GM23338 (cell line): Measurements from ENCODE around the gene TNS3. TPM values are rescaled to one million over a fixed set of nuclear protein-coding genes. Genes with fewer than 3 reads are reported as not detected.

Experiments used
- ATAC-seq: fragments of 200-7000 bp; cut with Tn5 transposase; 3 replicates; pipeline ENCODE4 v1.9.1; 2020
- DNase-seq: peaks from one replicate; pipeline ENCODE4 v3.0.0-alpha.2; 2015; ENCODE audit warnings: low spot score
- H2AFZ ChIP-seq: fragments of 200-600 bp; sonication (generic); 2 replicates; pipeline ENCODE4 v1.8.0; 2016; ENCODE audit warnings: antibody characterized with exemption, mild to moderate bottlenecking, moderate library complexity
- H3F3A ChIP-seq: fragments of 200-600 bp; sonication (generic); replicated peaks from 2 replicates; pipeline ENCODE4 v1.8.0; 2017; ENCODE audit warnings: antibody characterized with exemption, mixed run types, low read depth
- H3K27ac ChIP-seq: fragments of 200-600 bp; sonication (generic); 2 replicates; pipeline ENCODE4 v1.6.1; 2016; ENCODE audit warnings: low read depth
- H3K27me3 ChIP-seq: fragments of 200-600 bp; sonication (generic); 2 replicates; pipeline ENCODE4 v1.8.0; 2016; ENCODE audit warnings: mild to moderate bottlenecking, mixed run types, moderate library complexity; ENCODE audit not compliant: insufficient read depth
- H3K36me3 ChIP-seq: fragments of 200-600 bp; sonication (generic); 2 replicates; pipeline ENCODE4 v1.8.0; 2016; ENCODE audit warnings: mild to moderate bottlenecking; ENCODE audit not compliant: insufficient read depth
- H3K4me1 ChIP-seq: fragments of 200-600 bp; sonication (generic); 2 replicates; pipeline ENCODE4 v1.8.0; 2016; ENCODE audit warnings: mild to moderate bottlenecking, moderate library complexity; ENCODE audit not compliant: insufficient read depth
- H3K4me2 ChIP-seq: fragments of 200-600 bp; sonication (generic); 2 replicates; pipeline ENCODE4 v1.7.1; 2017; ENCODE audit warnings: mixed run types
- H3K4me3 ChIP-seq: fragments of 200-600 bp; sonication (generic); 2 replicates; pipeline ENCODE4 v1.6.1; 2016; ENCODE audit warnings: mixed run types
- H3K79me2 ChIP-seq: fragments of 200-600 bp; sonication (generic); replicated peaks from 2 replicates; pipeline ENCODE4 v1.8.0; 2017; ENCODE audit warnings: mild to moderate bottlenecking; ENCODE audit not compliant: insufficient read depth
- H3K9me2 ChIP-seq: fragments of 200-600 bp; sonication (generic); 2 replicates; pipeline ENCODE4 v1.8.0; 2017; ENCODE audit not compliant: insufficient read depth
- H4K20me1 ChIP-seq: fragments of 200-600 bp; sonication (generic); replicated peaks from 2 replicates; pipeline ENCODE4 v1.8.0; 2017; ENCODE audit warnings: mild to moderate bottlenecking; ENCODE audit not compliant: insufficient read depth
- H3K27ac Mint-ChIP-seq: 2 replicates; pipeline ENCODE4 v1.8.0; 2020; ENCODE audit warnings: inconsistent platforms, mild to moderate bottlenecking, moderate library complexity, mixed read lengths
- H3K27me3 Mint-ChIP-seq: 3 replicates; pipeline ENCODE4 v1.8.0; 2022; ENCODE audit warnings: low read depth, mild to moderate bottlenecking, moderate library complexity, mixed read lengths, inconsistent platforms; ENCODE audit not compliant: insufficient read depth, poor library complexity
- H3K36me3 Mint-ChIP-seq: 3 replicates; pipeline ENCODE4 v1.8.0; 2021; ENCODE audit warnings: low read depth, mild to moderate bottlenecking, inconsistent platforms, moderate library complexity, mixed read lengths
- H3K4me1 Mint-ChIP-seq: 3 replicates; pipeline ENCODE4 v1.8.0; 2020; ENCODE audit warnings: mild to moderate bottlenecking, inconsistent platforms, mixed read lengths
- H3K4me3 Mint-ChIP-seq: 3 replicates; pipeline ENCODE4 v1.8.0; 2021; ENCODE audit warnings: moderate library complexity, mild to moderate bottlenecking, inconsistent platforms, mixed read lengths
- H3K9me3 Mint-ChIP-seq: 3 replicates; pipeline ENCODE4 v1.8.0; 2020; ENCODE audit warnings: moderate library complexity, mild to moderate bottlenecking, inconsistent platforms, mixed read lengths
- CREB1 ChIP-seq: fragments of 250-450 bp; sonication (Bioruptor Pico); IDR thresholded peaks from 2 replicates; pipeline ENCODE4 v1.5.0; 2020; ENCODE audit warnings: low read depth, mild to moderate bottlenecking, moderate library complexity
- EZH2 ChIP-seq: fragments of 200-600 bp; sonication (generic); IDR thresholded peaks from one replicate; pipeline ENCODE4 v1.8.0; 2017; ENCODE audit warnings: antibody characterized with exemption, mild to moderate bottlenecking, low read depth; ENCODE audit not compliant: unreplicated experiment
- EZH2phosphoT487 ChIP-seq: fragments of 200-600 bp; sonication (generic); IDR thresholded peaks from one replicate; pipeline ENCODE4 v1.8.1; 2018; ENCODE audit warnings: antibody characterized with exemption; ENCODE audit not compliant: unreplicated experiment
- JUNB ChIP-seq: IDR thresholded peaks from one replicate; pipeline ENCODE4 v1.6.1; 2016; ENCODE audit warnings: antibody characterized with exemption; ENCODE audit not compliant: unreplicated experiment
- NANOG ChIP-seq: IDR thresholded peaks from 2 replicates; pipeline ENCODE4 v1.6.1; 2016; ENCODE audit warnings: antibody characterized with exemption, borderline replicate concordance
- POLR2AphosphoS5 ChIP-seq: IDR thresholded peaks from 2 replicates; pipeline ENCODE4 v1.6.1; 2016; ENCODE audit warnings: antibody characterized with exemption, low read depth
- STAT1 ChIP-seq: IDR thresholded peaks from one replicate; pipeline ENCODE4 v1.6.1; 2016; ENCODE audit warnings: antibody characterized with exemption; ENCODE audit not compliant: unreplicated experiment
- ZNF114 ChIP-seq: fragments of 250-450 bp; sonication (Bioruptor Pico); IDR thresholded peaks from 2 replicates; pipeline ENCODE4 v1.5.0; 2020; ENCODE audit warnings: mild to moderate bottlenecking, moderate library complexity
- ZNF331 ChIP-seq: fragments of 250-450 bp; sonication (Bioruptor Pico); IDR thresholded peaks from 2 replicates; pipeline ENCODE4 v1.5.0; 2020; ENCODE audit warnings: low read depth, mild to moderate bottlenecking, moderate library complexity
- polyA plus RNA-seq: library from polyadenylated mRNA; unstranded; fragments of >200 nt; fragmentation: Nextera tagmentation; extraction: Ambion mirVana; gene quantifications from 2 replicates; pipeline ENCODE4 v1.2.1, GENCODE V29; 2016
- total RNA-seq: library from RNA; depleted of rRNA; stranded (reverse); fragments of >200 nt; shearing (Covaris generic); gene quantifications from 2 replicates; pipeline ENCODE4 v1.2.3, GENCODE V29; 2014
- TF ChIP-seq, protein P1 (sequence below): IDR thresholded peaks from one replicate; pipeline ENCODE4 v1.6.1; 2018; ENCODE audit warnings: antibody characterized with exemption; ENCODE audit not compliant: unreplicated experiment
- TF ChIP-seq, protein P2 (sequence below): IDR thresholded peaks from 2 replicates; pipeline ENCODE4 v1.6.1; 2016; ENCODE audit warnings: antibody characterized with exemption
- TF ChIP-seq, protein P3 (sequence below), 2 experiments: fragments of 200-600 bp in 1 of 2; sonication (generic) in 1 of 2; conservative IDR thresholded peaks; 2 replicates each; pipeline versions ENCODE4 v1.5.1 to v1.6.1; 2016 to 2017; ENCODE audit warnings: antibody characterized with exemption in 2 of 2, low read depth in 2 of 2, mild to moderate bottlenecking in 2 of 2, moderate library complexity in 1 of 2
- TF ChIP-seq, protein P4 (sequence below): fragments of 250-450 bp; sonication (Bioruptor Pico); IDR thresholded peaks from 2 replicates; pipeline ENCODE4 v1.5.0; 2020; ENCODE audit warnings: mild to moderate bottlenecking, moderate library complexity

TNS3 gene
- total and polyA plus RNA-seq, 2 experiments from 2014 or later = 6.2 to 28.7 TPM

DNA sequence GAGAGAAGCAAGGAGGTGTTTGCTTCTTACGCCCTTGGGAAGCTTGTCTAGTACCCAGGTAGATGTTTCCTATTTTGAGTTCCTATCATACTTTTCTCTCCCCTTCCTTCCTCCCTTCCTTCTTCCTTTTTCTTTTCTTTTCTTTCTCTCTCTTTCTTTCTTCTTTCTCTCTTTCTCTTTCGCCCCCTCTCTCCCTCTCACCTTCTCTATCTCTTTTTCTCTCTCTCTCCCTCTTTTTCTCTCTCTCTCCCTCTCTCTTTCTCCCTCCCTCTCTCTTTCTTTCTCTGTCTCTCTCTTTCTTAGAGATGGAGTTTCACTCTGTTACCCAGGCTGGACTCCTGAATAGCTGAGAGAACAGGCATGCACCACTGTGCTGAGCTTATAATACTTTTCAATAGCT, 322.2 kb downstream of the TNS3 start:
- no peak overlapping the region for H3K27ac ChIP-seq
- no peak overlapping the region for H3K4me2 ChIP-seq
- no peaks in the 10 kb centered on the region; the same call in 1 of the 2 replicates for H3K36me3 ChIP-seq
- H3K9me3 Mint-ChIP-seq = no peaks in the 10 kb centered on the region; the same call in 2 of the 3 replicates
- TF ChIP-seq NANOG (no peak), CREB1 (no peak), STAT1 (no peak), POLR2AphosphoS5 (no peak), JUNB (no peak), EZH2phosphoT487 (no peak), ZNF114 (CRISPR knock-in tag) (no peak), ZNF331 (CRISPR knock-in tag) (no peak), EZH2 (no peak)
- TF ChIP-seq, protein P1, sequence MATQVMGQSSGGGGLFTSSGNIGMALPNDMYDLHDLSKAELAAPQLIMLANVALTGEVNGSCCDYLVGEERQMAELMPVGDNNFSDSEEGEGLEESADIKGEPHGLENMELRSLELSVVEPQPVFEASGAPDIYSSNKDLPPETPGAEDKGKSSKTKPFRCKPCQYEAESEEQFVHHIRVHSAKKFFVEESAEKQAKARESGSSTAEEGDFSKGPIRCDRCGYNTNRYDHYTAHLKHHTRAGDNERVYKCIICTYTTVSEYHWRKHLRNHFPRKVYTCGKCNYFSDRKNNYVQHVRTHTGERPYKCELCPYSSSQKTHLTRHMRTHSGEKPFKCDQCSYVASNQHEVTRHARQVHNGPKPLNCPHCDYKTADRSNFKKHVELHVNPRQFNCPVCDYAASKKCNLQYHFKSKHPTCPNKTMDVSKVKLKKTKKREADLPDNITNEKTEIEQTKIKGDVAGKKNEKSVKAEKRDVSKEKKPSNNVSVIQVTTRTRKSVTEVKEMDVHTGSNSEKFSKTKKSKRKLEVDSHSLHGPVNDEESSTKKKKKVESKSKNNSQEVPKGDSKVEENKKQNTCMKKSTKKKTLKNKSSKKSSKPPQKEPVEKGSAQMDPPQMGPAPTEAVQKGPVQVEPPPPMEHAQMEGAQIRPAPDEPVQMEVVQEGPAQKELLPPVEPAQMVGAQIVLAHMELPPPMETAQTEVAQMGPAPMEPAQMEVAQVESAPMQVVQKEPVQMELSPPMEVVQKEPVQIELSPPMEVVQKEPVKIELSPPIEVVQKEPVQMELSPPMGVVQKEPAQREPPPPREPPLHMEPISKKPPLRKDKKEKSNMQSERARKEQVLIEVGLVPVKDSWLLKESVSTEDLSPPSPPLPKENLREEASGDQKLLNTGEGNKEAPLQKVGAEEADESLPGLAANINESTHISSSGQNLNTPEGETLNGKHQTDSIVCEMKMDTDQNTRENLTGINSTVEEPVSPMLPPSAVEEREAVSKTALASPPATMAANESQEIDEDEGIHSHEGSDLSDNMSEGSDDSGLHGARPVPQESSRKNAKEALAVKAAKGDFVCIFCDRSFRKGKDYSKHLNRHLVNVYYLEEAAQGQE = no peak
- TF ChIP-seq, protein P2, sequence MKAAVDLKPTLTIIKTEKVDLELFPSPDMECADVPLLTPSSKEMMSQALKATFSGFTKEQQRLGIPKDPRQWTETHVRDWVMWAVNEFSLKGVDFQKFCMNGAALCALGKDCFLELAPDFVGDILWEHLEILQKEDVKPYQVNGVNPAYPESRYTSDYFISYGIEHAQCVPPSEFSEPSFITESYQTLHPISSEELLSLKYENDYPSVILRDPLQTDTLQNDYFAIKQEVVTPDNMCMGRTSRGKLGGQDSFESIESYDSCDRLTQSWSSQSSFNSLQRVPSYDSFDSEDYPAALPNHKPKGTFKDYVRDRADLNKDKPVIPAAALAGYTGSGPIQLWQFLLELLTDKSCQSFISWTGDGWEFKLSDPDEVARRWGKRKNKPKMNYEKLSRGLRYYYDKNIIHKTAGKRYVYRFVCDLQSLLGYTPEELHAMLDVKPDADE = no peak
- TF ChIP-seq, protein P3, sequence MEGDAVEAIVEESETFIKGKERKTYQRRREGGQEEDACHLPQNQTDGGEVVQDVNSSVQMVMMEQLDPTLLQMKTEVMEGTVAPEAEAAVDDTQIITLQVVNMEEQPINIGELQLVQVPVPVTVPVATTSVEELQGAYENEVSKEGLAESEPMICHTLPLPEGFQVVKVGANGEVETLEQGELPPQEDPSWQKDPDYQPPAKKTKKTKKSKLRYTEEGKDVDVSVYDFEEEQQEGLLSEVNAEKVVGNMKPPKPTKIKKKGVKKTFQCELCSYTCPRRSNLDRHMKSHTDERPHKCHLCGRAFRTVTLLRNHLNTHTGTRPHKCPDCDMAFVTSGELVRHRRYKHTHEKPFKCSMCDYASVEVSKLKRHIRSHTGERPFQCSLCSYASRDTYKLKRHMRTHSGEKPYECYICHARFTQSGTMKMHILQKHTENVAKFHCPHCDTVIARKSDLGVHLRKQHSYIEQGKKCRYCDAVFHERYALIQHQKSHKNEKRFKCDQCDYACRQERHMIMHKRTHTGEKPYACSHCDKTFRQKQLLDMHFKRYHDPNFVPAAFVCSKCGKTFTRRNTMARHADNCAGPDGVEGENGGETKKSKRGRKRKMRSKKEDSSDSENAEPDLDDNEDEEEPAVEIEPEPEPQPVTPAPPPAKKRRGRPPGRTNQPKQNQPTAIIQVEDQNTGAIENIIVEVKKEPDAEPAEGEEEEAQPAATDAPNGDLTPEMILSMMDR (conservative IDR thresholded peaks at IDR 0.05; ENCODE audit: low read depth in 2 of 2) = no peak
- TF ChIP-seq, protein P4, sequence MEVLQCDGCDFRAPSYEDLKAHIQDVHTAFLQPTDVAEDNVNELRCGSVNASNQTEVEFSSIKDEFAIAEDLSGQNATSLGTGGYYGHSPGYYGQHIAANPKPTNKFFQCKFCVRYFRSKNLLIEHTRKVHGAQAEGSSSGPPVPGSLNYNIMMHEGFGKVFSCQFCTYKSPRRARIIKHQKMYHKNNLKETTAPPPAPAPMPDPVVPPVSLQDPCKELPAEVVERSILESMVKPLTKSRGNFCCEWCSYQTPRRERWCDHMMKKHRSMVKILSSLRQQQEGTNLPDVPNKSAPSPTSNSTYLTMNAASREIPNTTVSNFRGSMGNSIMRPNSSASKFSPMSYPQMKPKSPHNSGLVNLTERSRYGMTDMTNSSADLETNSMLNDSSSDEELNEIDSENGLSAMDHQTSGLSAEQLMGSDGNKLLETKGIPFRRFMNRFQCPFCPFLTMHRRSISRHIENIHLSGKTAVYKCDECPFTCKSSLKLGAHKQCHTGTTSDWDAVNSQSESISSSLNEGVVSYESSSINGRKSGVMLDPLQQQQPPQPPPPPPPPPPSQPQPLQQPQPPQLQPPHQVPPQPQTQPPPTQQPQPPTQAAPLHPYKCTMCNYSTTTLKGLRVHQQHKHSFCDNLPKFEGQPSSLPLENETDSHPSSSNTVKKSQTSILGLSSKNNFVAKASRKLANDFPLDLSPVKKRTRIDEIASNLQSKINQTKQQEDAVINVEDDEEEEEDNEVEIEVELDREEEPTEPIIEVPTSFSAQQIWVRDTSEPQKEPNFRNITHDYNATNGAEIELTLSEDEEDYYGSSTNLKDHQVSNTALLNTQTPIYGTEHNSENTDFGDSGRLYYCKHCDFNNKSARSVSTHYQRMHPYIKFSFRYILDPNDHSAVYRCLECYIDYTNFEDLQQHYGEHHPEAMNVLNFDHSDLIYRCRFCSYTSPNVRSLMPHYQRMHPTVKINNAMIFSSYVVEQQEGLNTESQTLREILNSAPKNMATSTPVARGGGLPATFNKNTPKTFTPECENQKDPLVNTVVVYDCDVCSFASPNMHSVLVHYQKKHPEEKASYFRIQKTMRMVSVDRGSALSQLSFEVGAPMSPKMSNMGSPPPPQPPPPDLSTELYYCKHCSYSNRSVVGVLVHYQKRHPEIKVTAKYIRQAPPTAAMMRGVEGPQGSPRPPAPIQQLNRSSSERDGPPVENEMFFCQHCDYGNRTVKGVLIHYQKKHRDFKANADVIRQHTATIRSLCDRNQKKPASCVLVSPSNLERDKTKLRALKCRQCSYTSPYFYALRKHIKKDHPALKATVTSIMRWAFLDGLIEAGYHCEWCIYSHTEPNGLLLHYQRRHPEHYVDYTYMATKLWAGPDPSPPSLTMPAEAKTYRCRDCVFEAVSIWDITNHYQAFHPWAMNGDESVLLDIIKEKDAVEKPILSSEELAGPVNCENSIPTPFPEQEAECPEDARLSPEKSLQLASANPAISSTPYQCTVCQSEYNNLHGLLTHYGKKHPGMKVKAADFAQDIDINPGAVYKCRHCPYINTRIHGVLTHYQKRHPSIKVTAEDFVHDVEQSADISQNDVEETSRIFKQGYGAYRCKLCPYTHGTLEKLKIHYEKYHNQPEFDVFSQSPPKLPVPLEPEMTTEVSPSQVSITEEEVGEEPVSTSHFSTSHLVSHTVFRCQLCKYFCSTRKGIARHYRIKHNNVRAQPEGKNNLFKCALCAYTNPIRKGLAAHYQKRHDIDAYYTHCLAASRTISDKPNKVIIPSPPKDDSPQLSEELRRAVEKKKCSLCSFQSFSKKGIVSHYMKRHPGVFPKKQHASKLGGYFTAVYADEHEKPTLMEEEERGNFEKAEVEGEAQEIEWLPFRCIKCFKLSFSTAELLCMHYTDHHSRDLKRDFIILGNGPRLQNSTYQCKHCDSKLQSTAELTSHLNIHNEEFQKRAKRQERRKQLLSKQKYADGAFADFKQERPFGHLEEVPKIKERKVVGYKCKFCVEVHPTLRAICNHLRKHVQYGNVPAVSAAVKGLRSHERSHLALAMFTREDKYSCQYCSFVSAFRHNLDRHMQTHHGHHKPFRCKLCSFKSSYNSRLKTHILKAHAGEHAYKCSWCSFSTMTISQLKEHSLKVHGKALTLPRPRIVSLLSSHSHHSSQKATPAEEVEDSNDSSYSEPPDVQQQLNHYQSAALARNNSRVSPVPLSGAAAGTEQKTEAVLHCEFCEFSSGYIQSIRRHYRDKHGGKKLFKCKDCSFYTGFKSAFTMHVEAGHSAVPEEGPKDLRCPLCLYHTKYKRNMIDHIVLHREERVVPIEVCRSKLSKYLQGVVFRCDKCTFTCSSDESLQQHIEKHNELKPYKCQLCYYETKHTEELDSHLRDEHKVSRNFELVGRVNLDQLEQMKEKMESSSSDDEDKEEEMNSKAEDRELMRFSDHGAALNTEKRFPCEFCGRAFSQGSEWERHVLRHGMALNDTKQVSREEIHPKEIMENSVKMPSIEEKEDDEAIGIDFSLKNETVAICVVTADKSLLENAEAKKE (CRISPR knock-in tag) = no peak
- H3K27me3 ChIP-seq = no peaks in the 10 kb centered on the region
- no peak overlapping the region for H3K4me3 ChIP-seq
- no peak overlapping the region for H3K4me3 Mint-ChIP-seq
- H3K4me1 Mint-ChIP-seq = no peaks in the 10 kb centered on the region
- ATAC-seq (no peak), DNase-seq (no peak)
- H3K9me2 ChIP-seq = peaks cover 3% of the 10 kb centered on the region; the same call in 1 of the 2 replicates
- H3K27me3 Mint-ChIP-seq = peaks cover 11% of the 10 kb centered on the region
- H3K79me2 ChIP-seq = no peaks in the 10 kb centered on the region
- H3K36me3 Mint-ChIP-seq = no peaks in the 10 kb centered on the region
- H3K4me1 ChIP-seq = peaks cover under 1% of the 10 kb centered on the region; the same call in 1 of the 2 replicates
- no peaks in the 10 kb centered on the region for H4K20me1 ChIP-seq
- H3F3A ChIP-seq = no peaks in the 10 kb centered on the region
- no peak overlapping the region for H2AFZ ChIP-seq
- no peak overlapping the region for H3K27ac Mint-ChIP-seq
